ENCODE measurements around the gene MYL2. TPM values are rescaled to one million over a fixed set of nuclear protein-coding genes. Genes with fewer than 3 reads are reported as not detected.

MYL2 gene
- total and polyA plus RNA-seq, 2 experiments from 2014 or later = not detected

- Histone ChIP-seq H3K79me2 (replicated peaks; ENCODE audit: insufficient read depth) (no peaks in the 10 kb centered on the region), H3K4me1 (ENCODE audit: insufficient read depth) (no peaks in the 10 kb centered on the region; the same call in 1 of the 2 replicates), H3K27me3 (ENCODE audit: insufficient read depth) (no peaks in the 10 kb centered on the region), H3K4me3 (no peak overlapping the region), H3K9me2 (ENCODE audit: insufficient read depth) (no peaks in the 10 kb centered on the region), H4K20me1 (replicated peaks; ENCODE audit: insufficient read depth) (no peaks in the 10 kb centered on the region), H3K36me3 (ENCODE audit: insufficient read depth) (no peaks in the 10 kb centered on the region), H3F3A (replicated peaks; ENCODE audit: low read depth) (no peaks in the 10 kb centered on the region), H2AFZ (no peak overlapping the region), H3K27ac (ENCODE audit: low read depth) (no peak overlapping the region), H3K4me2 (no peak overlapping the region)
- H3K27me3 Mint-ChIP-seq (ENCODE audit: insufficient read depth, low read depth, poor library complexity) = peaks cover 9% of the 10 kb centered on the region
- no peak for DNase-seq (ENCODE audit: low spot score)
- no peak overlapping the region for H3K27ac Mint-ChIP-seq
- TF ChIP-seq JUNB (IDR thresholded peaks at IDR 0.05; ENCODE audit: unreplicated experiment) (no peak), ZNF462 (CRISPR knock-in tag; IDR thresholded peaks at IDR 0.05) (no peak)
- H3K9me3 Mint-ChIP-seq = no peaks in the 10 kb centered on the region
- peaks cover 11% of the 10 kb centered on the region for H3K4me1 Mint-ChIP-seq
- ATAC-seq = no peak
- no peak overlapping the region for H3K4me3 Mint-ChIP-seq
- H3K36me3 Mint-ChIP-seq (ENCODE audit: low read depth) = peaks cover 3% of the 10 kb centered on the region; the same call in 1 of the 3 replicates
These were observed 8.3 kb upstream of the MYL2 start for GRCh38 chr12:110928700-110929099.

DNA sequence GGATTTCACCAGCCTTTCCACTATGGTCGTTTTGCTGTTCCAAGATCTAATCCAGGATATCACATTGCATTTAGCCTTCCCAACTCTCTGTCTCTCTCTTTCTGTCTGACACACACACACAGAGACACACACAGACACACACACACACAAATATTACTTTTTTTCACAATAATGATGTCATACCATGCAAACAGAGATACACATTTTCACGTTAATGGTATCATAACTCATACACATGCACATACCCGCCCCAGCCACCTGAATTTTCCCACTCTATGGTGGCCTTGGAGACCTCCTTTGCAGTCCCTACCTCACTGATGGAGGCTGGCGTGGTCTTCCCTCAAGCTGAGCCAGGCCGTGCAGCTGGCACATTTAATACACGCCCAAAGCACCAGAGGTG is 7.2 kb upstream of the MYL2 start:
- Histone ChIP-seq H3K36me3 (ENCODE audit: insufficient read depth) (no peaks in the 10 kb centered on the region), H3K79me2 (replicated peaks; ENCODE audit: insufficient read depth) (no peaks in the 10 kb centered on the region), H4K20me1 (replicated peaks; ENCODE audit: insufficient read depth) (no peaks in the 10 kb centered on the region), H3F3A (replicated peaks; ENCODE audit: low read depth) (no peaks in the 10 kb centered on the region), H3K27ac (ENCODE audit: low read depth) (no peak overlapping the region), H3K27me3 (ENCODE audit: insufficient read depth) (no peaks in the 10 kb centered on the region), H3K4me1 (ENCODE audit: insufficient read depth) (no peaks in the 10 kb centered on the region; the same call in 1 of the 2 replicates), H3K9me2 (ENCODE audit: insufficient read depth) (no peaks in the 10 kb centered on the region), H3K4me2 (no peak overlapping the region), H3K4me3 (no peak overlapping the region), H2AFZ (no peak overlapping the region)
- Mint-ChIP-seq H3K4me1 (peaks cover 15% of the 10 kb centered on the region), H3K36me3 (ENCODE audit: low read depth) (no peaks in the 10 kb centered on the region), H3K27me3 (ENCODE audit: insufficient read depth, low read depth, poor library complexity) (peaks cover 9% of the 10 kb centered on the region), H3K27ac (no peak overlapping the region), H3K9me3 (no peaks in the 10 kb centered on the region), H3K4me3 (no peak overlapping the region)
- no peak for DNase-seq (ENCODE audit: low spot score)
- ATAC-seq = no peak
- TF ChIP-seq, protein P1, sequence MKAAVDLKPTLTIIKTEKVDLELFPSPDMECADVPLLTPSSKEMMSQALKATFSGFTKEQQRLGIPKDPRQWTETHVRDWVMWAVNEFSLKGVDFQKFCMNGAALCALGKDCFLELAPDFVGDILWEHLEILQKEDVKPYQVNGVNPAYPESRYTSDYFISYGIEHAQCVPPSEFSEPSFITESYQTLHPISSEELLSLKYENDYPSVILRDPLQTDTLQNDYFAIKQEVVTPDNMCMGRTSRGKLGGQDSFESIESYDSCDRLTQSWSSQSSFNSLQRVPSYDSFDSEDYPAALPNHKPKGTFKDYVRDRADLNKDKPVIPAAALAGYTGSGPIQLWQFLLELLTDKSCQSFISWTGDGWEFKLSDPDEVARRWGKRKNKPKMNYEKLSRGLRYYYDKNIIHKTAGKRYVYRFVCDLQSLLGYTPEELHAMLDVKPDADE (IDR thresholded peaks at IDR 0.05) = no peak
- no peak for TF ChIP-seq STAT1 (IDR thresholded peaks at IDR 0.05; ENCODE audit: unreplicated experiment)
- no peak for TF ChIP-seq ZNF114 (CRISPR knock-in tag; IDR thresholded peaks at IDR 0.05)
- no peak for TF ChIP-seq JUNB (IDR thresholded peaks at IDR 0.05; ENCODE audit: unreplicated experiment)
- TF ChIP-seq ZNF331 (CRISPR knock-in tag; IDR thresholded peaks at IDR 0.05; ENCODE audit: low read depth) = no peak
- TF ChIP-seq REST (IDR thresholded peaks at IDR 0.05; ENCODE audit: unreplicated experiment) = no peak
- no peak for TF ChIP-seq EZH2phosphoT487 (IDR thresholded peaks at IDR 0.05; ENCODE audit: unreplicated experiment)
- no peak for TF ChIP-seq CREB1 (CRISPR knock-in tag; IDR thresholded peaks at IDR 0.05; ENCODE audit: low read depth)
- TF ChIP-seq, protein P2, sequence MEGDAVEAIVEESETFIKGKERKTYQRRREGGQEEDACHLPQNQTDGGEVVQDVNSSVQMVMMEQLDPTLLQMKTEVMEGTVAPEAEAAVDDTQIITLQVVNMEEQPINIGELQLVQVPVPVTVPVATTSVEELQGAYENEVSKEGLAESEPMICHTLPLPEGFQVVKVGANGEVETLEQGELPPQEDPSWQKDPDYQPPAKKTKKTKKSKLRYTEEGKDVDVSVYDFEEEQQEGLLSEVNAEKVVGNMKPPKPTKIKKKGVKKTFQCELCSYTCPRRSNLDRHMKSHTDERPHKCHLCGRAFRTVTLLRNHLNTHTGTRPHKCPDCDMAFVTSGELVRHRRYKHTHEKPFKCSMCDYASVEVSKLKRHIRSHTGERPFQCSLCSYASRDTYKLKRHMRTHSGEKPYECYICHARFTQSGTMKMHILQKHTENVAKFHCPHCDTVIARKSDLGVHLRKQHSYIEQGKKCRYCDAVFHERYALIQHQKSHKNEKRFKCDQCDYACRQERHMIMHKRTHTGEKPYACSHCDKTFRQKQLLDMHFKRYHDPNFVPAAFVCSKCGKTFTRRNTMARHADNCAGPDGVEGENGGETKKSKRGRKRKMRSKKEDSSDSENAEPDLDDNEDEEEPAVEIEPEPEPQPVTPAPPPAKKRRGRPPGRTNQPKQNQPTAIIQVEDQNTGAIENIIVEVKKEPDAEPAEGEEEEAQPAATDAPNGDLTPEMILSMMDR (conservative IDR thresholded peaks at IDR 0.05; ENCODE audit: low read depth in 2 of 2) = no peak
